Glutamatergic neuron (in vitro differentiated cells): ENCODE measurements around the gene CCNB1IP1. TPM values are rescaled to one million over a fixed set of nuclear protein-coding genes. Genes with fewer than 3 reads are reported as not detected.
"Not testable (repeated sequence)": the region's sequence is repeated elsewhere in the genome, so short reads cannot be mapped to it uniquely, and the experiment has no call there.

Experiments used
- DNase-seq: peaks from one replicate; pipeline ENCODE4 v3.0.0; 2022
- H3K27ac Mint-ChIP-seq: one replicate; pipeline ENCODE4 v1.8.0; 2020; ENCODE audit warnings: mild to moderate bottlenecking, mixed read lengths, inconsistent platforms; ENCODE audit not compliant: unreplicated experiment
- H3K27me3 Mint-ChIP-seq: one replicate; pipeline ENCODE4 v1.8.0; 2020; ENCODE audit warnings: mild to moderate bottlenecking, moderate library complexity, mixed read lengths, inconsistent platforms; ENCODE audit not compliant: unreplicated experiment
- H3K36me3 Mint-ChIP-seq: one replicate; pipeline ENCODE4 v1.8.0; 2020; ENCODE audit warnings: mild to moderate bottlenecking, mixed read lengths, inconsistent platforms; ENCODE audit not compliant: unreplicated experiment
- H3K4me1 Mint-ChIP-seq: one replicate; pipeline ENCODE4 v1.8.0; 2020; ENCODE audit warnings: mild to moderate bottlenecking, low read depth, mixed read lengths, inconsistent platforms; ENCODE audit not compliant: unreplicated experiment
- H3K4me3 Mint-ChIP-seq: one replicate; pipeline ENCODE4 v1.8.0; 2020; ENCODE audit warnings: mild to moderate bottlenecking, mixed read lengths, inconsistent platforms; ENCODE audit not compliant: unreplicated experiment
- H3K9me3 Mint-ChIP-seq: one replicate; pipeline ENCODE4 v1.8.0; 2020; ENCODE audit warnings: mild to moderate bottlenecking, moderate library complexity, mixed read lengths, inconsistent platforms; ENCODE audit not compliant: unreplicated experiment
- total RNA-seq: library from RNA; stranded (reverse); fragmentation: NEBNext Ultra II Directional; extraction: Animal tissue kit (Norgen Biotek cat#: 25700); gene quantifications from one replicate; pipeline ENCODE4 v1.2.1, GENCODE V29; 2021; ENCODE audit not compliant: unreplicated experiment
- TF ChIP-seq, protein P1 (sequence below): fragments of 200-600 bp; sonication (generic); IDR thresholded peaks from one replicate; pipeline ENCODE4 v1.5.0; 2021; ENCODE audit not compliant: partially characterized antibody, unreplicated experiment

CCNB1IP1 gene
- total RNA-seq, 1 donor from 2014 or later = 95.8 TPM

DNA sequence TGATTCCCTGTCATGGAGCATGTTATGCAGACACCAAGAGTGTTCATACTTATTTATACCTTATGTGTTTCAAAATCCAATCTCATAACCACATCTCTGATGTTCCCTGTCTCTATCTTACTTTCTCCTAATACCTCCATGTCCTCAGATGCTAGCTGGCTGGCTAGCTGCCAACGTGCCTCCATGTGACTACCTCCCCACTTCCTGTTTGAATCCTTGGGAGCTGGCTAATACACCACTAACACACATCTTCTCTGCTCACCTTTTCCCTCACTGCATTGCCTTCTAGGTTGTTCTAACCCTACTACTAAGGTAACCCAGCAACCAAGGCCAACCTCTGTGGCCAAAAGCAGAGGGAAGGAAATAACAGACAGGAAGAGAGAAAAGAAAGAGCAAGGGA, 54.7 kb downstream of the CCNB1IP1 start:
- no peak overlapping the region for H3K4me3 Mint-ChIP-seq
- H3K4me1 Mint-ChIP-seq = no peaks in the 10 kb centered on the region
- H3K27ac Mint-ChIP-seq = no peak overlapping the region
- H3K9me3 Mint-ChIP-seq = peaks cover 16% of the 10 kb centered on the region
- TF ChIP-seq, protein P1, sequence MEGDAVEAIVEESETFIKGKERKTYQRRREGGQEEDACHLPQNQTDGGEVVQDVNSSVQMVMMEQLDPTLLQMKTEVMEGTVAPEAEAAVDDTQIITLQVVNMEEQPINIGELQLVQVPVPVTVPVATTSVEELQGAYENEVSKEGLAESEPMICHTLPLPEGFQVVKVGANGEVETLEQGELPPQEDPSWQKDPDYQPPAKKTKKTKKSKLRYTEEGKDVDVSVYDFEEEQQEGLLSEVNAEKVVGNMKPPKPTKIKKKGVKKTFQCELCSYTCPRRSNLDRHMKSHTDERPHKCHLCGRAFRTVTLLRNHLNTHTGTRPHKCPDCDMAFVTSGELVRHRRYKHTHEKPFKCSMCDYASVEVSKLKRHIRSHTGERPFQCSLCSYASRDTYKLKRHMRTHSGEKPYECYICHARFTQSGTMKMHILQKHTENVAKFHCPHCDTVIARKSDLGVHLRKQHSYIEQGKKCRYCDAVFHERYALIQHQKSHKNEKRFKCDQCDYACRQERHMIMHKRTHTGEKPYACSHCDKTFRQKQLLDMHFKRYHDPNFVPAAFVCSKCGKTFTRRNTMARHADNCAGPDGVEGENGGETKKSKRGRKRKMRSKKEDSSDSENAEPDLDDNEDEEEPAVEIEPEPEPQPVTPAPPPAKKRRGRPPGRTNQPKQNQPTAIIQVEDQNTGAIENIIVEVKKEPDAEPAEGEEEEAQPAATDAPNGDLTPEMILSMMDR = no peak
- H3K27me3 Mint-ChIP-seq = no peaks in the 10 kb centered on the region
- DNase-seq = no peak
- H3K36me3 Mint-ChIP-seq = peaks cover 28% of the 10 kb centered on the region

DNA sequence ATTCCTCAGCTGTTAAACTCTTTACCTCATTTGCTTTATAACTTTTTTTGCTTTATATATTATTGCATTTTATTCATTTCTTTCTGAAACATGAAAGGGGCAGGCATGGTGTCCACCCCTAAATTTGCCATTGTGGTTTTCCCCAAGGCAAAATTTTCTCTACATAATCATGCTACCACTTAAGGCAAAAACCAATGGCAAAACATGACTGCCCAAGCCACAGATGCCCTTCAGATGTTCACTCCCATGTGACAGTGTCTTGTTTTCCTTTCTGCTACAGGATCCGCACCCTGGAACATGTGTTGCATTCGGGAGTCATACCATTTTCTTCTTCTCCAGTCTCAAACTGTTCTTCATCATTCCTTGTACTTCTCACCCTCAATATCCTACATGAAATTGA, 55.7 kb downstream of the CCNB1IP1 start:
- Mint-ChIP-seq H3K4me3 (no peak overlapping the region), H3K4me1 (no peaks in the 10 kb centered on the region), H3K36me3 (peaks cover 25% of the 10 kb centered on the region), H3K9me3 (peaks cover 14% of the 10 kb centered on the region), H3K27me3 (no peaks in the 10 kb centered on the region), H3K27ac (no peak overlapping the region)
- TF ChIP-seq, protein P1 = no peak
- DNase-seq = no peak

DNA sequence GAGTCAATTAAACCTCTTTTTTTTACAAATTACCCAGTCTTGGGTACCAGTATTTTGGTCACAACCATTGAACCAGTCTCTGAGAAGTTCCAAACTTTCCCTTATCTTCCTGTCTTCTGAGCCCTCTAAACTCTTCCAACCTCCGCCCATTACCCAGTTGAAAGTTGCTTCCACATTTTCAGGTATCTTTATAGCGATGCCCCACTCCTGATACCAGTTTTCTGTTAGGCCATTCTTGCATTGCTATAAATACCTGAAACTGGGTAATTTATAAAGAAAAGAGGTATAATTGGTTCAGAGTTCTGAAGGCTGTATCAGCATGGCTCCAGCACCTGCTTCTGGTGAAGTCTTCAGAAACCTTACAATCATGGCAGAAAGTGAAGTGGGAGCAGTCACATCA, 59.0 kb downstream of the CCNB1IP1 start:
- peaks cover 10% of the 10 kb centered on the region for H3K36me3 Mint-ChIP-seq
- TF ChIP-seq, protein P1 = no peak
- no peaks in the 10 kb centered on the region for H3K4me1 Mint-ChIP-seq
- peaks cover 2% of the 10 kb centered on the region for H3K27me3 Mint-ChIP-seq
- no peak for DNase-seq
- no peak overlapping the region for H3K4me3 Mint-ChIP-seq
- H3K27ac Mint-ChIP-seq = no peak overlapping the region
- peaks cover 10% of the 10 kb centered on the region for H3K9me3 Mint-ChIP-seq

DNA sequence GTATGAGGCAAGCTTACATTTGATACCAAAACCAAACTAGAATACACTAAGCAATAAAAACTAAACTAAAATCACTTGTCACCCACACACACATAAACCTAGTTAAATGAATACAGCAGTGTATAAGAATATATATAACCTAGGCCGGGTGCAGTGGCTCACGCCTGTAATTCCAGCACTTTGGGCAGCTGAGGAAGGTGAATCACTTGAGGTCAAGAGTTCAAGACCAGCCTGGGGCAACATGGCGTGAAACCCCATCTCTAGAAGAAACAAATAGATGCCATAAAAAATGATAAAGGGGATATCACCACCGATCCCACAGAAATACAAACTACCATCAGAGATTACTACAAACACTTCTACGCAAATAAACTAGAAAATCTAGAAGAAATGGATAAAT, 68.7 kb downstream of the CCNB1IP1 start:
- H3K9me3 Mint-ChIP-seq, H3K36me3 Mint-ChIP-seq, DNase-seq, H3K4me1 Mint-ChIP-seq, H3K27me3 Mint-ChIP-seq, H3K27ac Mint-ChIP-seq, H3K4me3 Mint-ChIP-seq: not testable (repeated sequence)

DNA sequence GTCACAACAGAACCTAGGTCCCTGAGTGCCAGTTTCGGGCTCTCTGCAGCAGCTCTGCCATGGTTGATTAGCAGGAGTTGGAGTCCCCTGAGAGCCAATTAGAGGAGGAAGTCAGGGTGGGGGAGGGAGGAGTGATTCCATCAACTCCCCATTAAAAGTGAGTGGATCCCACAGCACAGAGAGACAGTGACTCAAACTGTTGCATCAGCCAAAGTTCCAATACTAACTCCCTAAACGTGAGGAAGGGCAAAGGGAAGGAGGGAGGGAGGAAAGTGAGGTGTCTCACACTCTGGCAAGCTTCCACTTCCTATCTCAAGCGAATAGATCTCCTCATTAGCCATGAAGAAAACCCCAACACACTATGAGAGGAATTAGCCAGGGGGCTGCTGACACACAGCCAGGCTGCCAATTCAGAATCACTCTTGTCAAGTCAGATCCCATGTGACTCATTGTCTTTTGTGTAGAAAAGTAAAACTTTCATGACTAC, 70.4 kb downstream of the CCNB1IP1 start:
- no peaks in the 10 kb centered on the region for H3K9me3 Mint-ChIP-seq
- H3K4me3 Mint-ChIP-seq = no peak overlapping the region
- no peak for DNase-seq
- no peak overlapping the region for H3K27ac Mint-ChIP-seq
- no peaks in the 10 kb centered on the region for H3K4me1 Mint-ChIP-seq
- H3K36me3 Mint-ChIP-seq = no peaks in the 10 kb centered on the region
- no peaks in the 10 kb centered on the region for H3K27me3 Mint-ChIP-seq
- TF ChIP-seq, protein P1 = no peak

Other genes starting within 250 kb of the CCNB1IP1 start
- not detected for gene OR4K17, start 222.5 kb downstream of the CCNB1IP1 start, total RNA-seq
- gene OR4N5, start 194.5 kb downstream of the CCNB1IP1 start, total RNA-seq = not detected
- not detected for gene OR11G2, start 142.4 kb downstream of the CCNB1IP1 start, total RNA-seq
- not detected for gene OR11H6, start 109.6 kb downstream of the CCNB1IP1 start, total RNA-seq
- gene OR11H7, start 104.3 kb downstream of the CCNB1IP1 start, total RNA-seq = not detected
- not detected for gene OR11H4, start 94.0 kb downstream of the CCNB1IP1 start, total RNA-seq
- 37.4 TPM for gene TTC5, start 27.3 kb downstream of the CCNB1IP1 start, total RNA-seq
- 33.9 TPM for gene PARP2, start 10.4 kb upstream of the CCNB1IP1 start, total RNA-seq
- 22.7 TPM for gene TEP1, start 80.2 kb upstream of the CCNB1IP1 start, total RNA-seq
- 0.15 TPM for gene KLHL33, start 102.9 kb upstream of the CCNB1IP1 start, total RNA-seq
- 65.0 TPM for gene OSGEP, start 121.5 kb upstream of the CCNB1IP1 start, total RNA-seq
- 265 TPM for gene APEX1, start 121.9 kb upstream of the CCNB1IP1 start, total RNA-seq
- gene PIP4P1, start 128.2 kb upstream of the CCNB1IP1 start, total RNA-seq = 49.1 TPM
- 25.9 TPM for gene PNP, start 136.1 kb upstream of the CCNB1IP1 start, total RNA-seq
- 0.98 TPM for gene RNASE10, start 172.3 kb upstream of the CCNB1IP1 start, total RNA-seq
- not detected for gene RNASE9, start 227.8 kb upstream of the CCNB1IP1 start, total RNA-seq